GM12891 (cell line): ENCODE results near the gene CCDC47.
"Not testable (repeated sequence)": the region's sequence is repeated elsewhere in the genome, so short reads cannot be mapped to it uniquely, and the experiment has no call there.

Experiments used
- DNase-seq: peaks from one replicate; pipeline ENCODE4 v3.0.0; 2011; ENCODE audit warnings: low spot score; ENCODE audit not compliant: insufficient read length
- FAIRE-seq: peaks from 2 replicates; lab custom pipeline; 2011; peaks lifted over from hg19 to GRCh38; lab: Jason Lieb, UNC
- PAX5 ChIP-seq: IDR thresholded peaks from 2 replicates; pipeline ENCODE4 v1.6.1; 2011; ENCODE audit warnings: low read length, moderate library complexity, mild to moderate bottlenecking; ENCODE audit not compliant: insufficient read depth, severe bottlenecking
- POLR2A ChIP-seq: IDR thresholded peaks from 2 replicates; pipeline ENCODE4 v1.6.1; 2011; ENCODE audit warnings: low read depth, low read length, control low read depth
- POLR2AphosphoS5 ChIP-seq: IDR thresholded peaks from 2 replicates; pipeline ENCODE4 v1.6.1; 2011; ENCODE audit warnings: low read depth, low read length, control low read depth
- POU2F2 ChIP-seq: IDR thresholded peaks from 2 replicates; pipeline ENCODE4 v1.6.1; 2011; ENCODE audit warnings: low read depth, mild to moderate bottlenecking, control low read depth, low read length, moderate library complexity
- SPI1 ChIP-seq: IDR thresholded peaks from 2 replicates; pipeline ENCODE4 v1.6.1; 2011; ENCODE audit warnings: low read depth, low read length, control low read depth
- TAF1 ChIP-seq: IDR thresholded peaks from 2 replicates; pipeline ENCODE4 v1.6.1; 2011; ENCODE audit warnings: low read depth, low read length, control low read depth

Gene CCDC47

GRCh38 chr17:63809970-63810369, 36.6 kb upstream of the CCDC47 start:
- DNase-seq = no peak
- no peak for FAIRE-seq
- no peak for TF ChIP-seq PAX5
- TF ChIP-seq TAF1 = no peak
- no peak for TF ChIP-seq SPI1
- TF ChIP-seq POLR2A = no peak
- no peak for TF ChIP-seq POU2F2
- TF ChIP-seq POLR2AphosphoS5 = no peak

DNA sequence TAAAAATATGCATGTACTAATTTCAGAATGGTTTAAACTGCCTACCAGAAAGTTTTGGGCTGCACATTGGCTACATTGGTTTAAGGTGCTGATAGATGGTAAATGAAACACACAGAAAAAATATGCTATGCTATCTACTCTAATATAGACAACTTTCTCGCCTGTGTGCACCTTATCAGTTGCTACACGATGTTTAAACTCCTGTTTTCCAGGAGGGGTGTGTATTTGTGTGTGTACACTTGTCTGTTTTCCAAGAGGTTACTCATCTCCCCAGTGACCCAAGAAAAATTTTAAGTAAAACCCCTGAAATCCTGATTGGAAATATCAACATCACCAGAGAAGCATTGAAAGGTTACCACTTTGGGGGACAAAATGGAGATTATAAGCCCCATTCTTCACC, 32.2 kb upstream of the CCDC47 start:
- no peak for FAIRE-seq
- no peak for DNase-seq
- TF ChIP-seq PAX5 (no peak), SPI1 (no peak), TAF1 (no peak), POU2F2 (no peak), POLR2A (no peak), POLR2AphosphoS5 (no peak)

DNA sequence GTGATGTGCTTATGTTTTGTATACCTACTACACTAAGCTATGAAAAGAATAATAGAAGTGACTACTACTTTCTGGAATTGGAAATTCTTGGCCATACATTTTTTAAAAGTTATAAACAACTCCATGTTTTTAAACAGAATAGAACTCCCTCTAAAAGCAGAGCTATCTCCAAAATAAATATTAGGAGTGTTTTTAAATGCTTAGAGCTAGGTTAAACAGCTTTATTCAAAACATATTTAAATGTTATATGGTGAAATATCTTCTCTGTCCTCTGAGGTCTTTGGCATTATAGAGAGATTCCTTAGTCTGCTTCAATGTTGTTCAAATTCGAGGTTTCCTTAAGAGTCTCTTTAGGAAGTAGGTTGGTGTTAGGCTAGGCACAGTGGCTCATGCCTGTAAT, 30.9 kb upstream of the CCDC47 start:
- no peak for FAIRE-seq
- TF ChIP-seq POLR2AphosphoS5 (no peak), PAX5 (no peak), SPI1 (no peak), POU2F2 (no peak), POLR2A (no peak), TAF1 (no peak)

GRCh38 chr17:63800783-63801182, 27.4 kb upstream of the CCDC47 start:
- no peak for DNase-seq
- no peak for TF ChIP-seq TAF1
- TF ChIP-seq POU2F2 = no peak
- TF ChIP-seq SPI1 = no peak
- no peak for TF ChIP-seq POLR2AphosphoS5
- no peak for TF ChIP-seq POLR2A
- no peak for TF ChIP-seq PAX5
- FAIRE-seq = no peak

More for the DNA sequence above, 30.9 kb upstream of the CCDC47 start:
- no peak for DNase-seq

GRCh38 chr17:63798572-63799106, 25.2 kb upstream of the CCDC47 start:
- TF ChIP-seq POLR2A = no peak
- no peak for FAIRE-seq
- no peak for DNase-seq

DNA sequence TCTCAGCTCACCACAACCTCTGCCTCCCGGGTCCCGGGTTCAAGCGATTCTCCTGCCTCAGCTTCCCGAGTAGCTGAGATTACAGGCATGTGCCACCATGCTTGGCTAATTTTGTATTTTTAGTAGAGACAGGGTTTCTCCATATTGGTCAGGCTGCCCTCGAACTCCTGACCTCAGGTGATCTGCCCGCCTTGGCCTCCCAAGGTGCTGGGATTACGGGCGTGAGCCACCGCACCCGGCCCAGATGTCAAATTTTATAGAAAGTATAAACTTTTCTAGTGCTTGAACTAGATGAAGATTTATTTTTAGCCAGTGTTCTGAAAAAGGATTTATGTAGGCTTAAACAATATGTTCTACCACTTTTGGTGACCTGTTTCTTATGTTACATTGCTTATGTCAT, 23.0 kb upstream of the CCDC47 start:
- FAIRE-seq, DNase-seq: not testable (repeated sequence)

DNA sequence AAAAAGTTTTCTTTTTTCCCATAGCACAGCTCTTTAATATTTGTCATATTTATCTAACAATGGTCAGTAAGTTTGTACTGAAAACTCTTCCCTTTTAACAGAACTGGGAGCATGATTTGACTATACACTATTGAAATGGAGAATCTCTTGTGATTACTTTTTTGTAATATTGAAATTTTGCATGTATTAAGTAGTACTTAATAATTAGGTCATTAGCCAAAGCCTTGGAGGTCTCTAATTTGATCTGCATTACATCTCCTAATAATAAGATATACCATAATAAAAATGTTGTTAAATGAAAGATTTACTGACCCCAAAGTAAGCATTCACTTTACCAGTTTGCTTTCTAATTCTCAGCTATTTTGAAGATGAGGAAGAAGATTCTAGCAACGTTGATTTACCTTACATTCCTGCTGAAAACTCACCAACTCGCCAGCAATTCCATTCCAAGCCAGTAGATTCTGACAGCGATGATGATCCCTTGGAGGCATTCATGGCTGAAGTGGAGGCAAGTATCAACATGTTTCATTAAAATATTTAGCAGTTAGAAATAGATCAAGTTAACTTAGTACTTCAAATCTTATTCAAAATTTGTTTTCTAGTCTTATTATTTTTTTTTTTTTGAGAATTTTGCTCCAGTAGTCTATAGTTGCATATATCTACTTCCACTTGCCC, 18.8 kb upstream of the CCDC47 start:
- FAIRE-seq (no peak), DNase-seq (no peak)
- no peak for TF ChIP-seq TAF1
- no peak for TF ChIP-seq POU2F2
- TF ChIP-seq POLR2AphosphoS5 = no peak
- TF ChIP-seq SPI1 = no peak
- TF ChIP-seq POLR2A = no peak
- no peak for TF ChIP-seq PAX5

GRCh38 chr17:63790057-63790456, 16.7 kb upstream of the CCDC47 start:
- DNase-seq (no peak), FAIRE-seq (no peak)
- TF ChIP-seq POU2F2 = no peak
- TF ChIP-seq TAF1 = no peak
- TF ChIP-seq PAX5 = no peak
- TF ChIP-seq POLR2AphosphoS5 = no peak
- TF ChIP-seq POLR2A = no peak
- no peak for TF ChIP-seq SPI1

DNA sequence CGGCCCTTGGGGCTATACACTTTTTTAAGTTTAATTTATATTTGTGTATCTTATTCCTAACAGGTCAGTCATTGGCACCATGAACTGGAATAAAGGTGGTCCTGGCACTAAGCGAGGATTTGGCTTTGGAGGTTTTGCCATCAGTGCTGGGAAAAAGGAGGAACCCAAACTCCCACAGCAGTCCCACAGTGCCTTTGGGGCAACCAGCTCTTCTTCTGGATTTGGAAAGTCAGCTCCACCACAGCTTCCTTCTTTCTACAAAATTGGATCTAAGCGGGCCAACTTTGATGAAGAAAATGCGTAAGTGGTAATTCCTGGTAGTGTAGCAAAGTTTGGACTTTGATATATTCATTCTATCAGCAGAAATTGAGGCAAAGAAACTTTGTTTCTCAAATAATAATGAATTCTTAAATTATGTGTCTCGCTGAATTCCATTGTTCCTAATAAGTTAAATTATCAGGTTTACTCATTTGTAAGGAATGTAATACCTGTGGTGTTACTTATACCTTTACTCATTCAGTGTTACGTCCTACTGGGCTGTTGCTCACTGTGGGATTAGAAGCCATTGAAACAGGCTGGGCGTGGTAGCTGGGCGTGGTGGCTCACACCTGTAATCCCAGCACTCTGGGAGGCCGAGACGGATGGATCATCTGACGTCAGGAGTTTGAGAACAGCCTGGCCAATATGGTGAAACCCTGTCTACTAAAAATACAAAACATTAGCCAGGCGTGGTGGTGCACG, 13.7 kb upstream of the CCDC47 start:
- FAIRE-seq = no peak
- DNase-seq = no peak
- TF ChIP-seq TAF1 (no peak), POU2F2 (no peak), POLR2AphosphoS5 (no peak), PAX5 (no peak), SPI1 (no peak), POLR2A (no peak)

DNA sequence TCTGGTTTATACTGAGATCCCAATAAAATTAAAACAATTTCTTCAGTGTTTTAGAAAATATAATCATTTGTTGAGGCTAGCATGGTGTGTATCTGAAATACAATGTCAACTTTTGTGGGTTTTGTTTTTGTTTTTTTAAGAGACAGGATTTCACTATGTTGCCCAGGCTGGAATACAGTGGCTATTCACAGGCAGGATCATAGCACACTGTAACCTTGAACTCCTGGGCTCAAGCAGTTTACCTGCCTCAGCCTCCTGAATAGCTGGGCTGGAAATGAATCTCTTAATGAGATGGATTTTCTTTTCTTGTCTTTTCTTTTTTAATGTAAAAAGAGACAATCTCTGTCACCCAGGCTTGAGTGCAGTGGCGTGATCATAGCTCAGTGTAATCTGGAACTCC, 12.7 kb upstream of the CCDC47 start:
- DNase-seq (no peak), FAIRE-seq (no peak)
- TF ChIP-seq POU2F2 (no peak), POLR2A (no peak), PAX5 (no peak), SPI1 (no peak), POLR2AphosphoS5 (no peak), TAF1 (no peak)
